HepG2 (cell line): ENCODE results near the gene MBTPS2. TPM values are rescaled to one million over a fixed set of nuclear protein-coding genes. Genes with fewer than 3 reads are reported as not detected.

Experiments
- ATAC-seq: fragments of 200-7000 bp; cut with Tn5 transposase; 3 replicates; pipeline ENCODE4 v1.9.1; 2020; ENCODE audit warnings: mild to moderate bottlenecking, moderate library complexity
- BruUV-seq: library from RNA; stranded (reverse); fragments of 400-500 nt; replicated peaks from 2 replicates; lab custom pipeline; 2021; lab: Mats Ljungman, UMichigan
- CTCF ChIA-PET: fragments of 300-600 bp; formaldehyde crosslinking; extraction: SDS; loops from one replicate; lab custom pipeline; 2021; ENCODE audit warnings: low total read pairs, inconsistent platforms, low intra/inter-chr PET ratio; lab: Yijun Ruan, JAX
- POLR2A ChIA-PET: fragments of 350-600 bp; sonication (Branson Sonifier 250); formaldehyde crosslinking; loops from one replicate; lab custom pipeline; 2020; ENCODE audit warnings: antibody characterized with exemption, inconsistent platforms; lab: Yijun Ruan, JAX
- DNase-seq: peaks from one replicate; pipeline ENCODE4 v3.0.0-alpha.2; 2015; ENCODE audit warnings: low spot score
- FAIRE-seq: peaks from 3 replicates; lab custom pipeline; 2011; peaks lifted over from hg19 to GRCh38; lab: Jason Lieb, UNC
- H2AFZ ChIP-seq: one replicate; pipeline ENCODE4 v1.6.1; 2011; ENCODE audit warnings: low read length, inconsistent platforms
- H3K27ac ChIP-seq: fragments of 300-600 bp; 3 replicates; pipeline ENCODE4 v1.8.0; 2011; ENCODE audit warnings: mixed run types, mild to moderate bottlenecking, mixed read lengths, low read length, inconsistent platforms; ENCODE audit not compliant: insufficient read depth; ENCODE audit errors: extremely low read length
- H3K27me3 ChIP-seq, 2 experiments: fragments of 200-600 bp in 1 of 2; 2 replicates in 1 of 2; 3 replicates in 1 of 2; pipeline versions ENCODE4 v1.6.0 to v1.8.0; 2011; ENCODE audit warnings: low read length in 2 of 2, mild to moderate bottlenecking in 2 of 2, moderate library complexity in 2 of 2, inconsistent platforms in 1 of 2; ENCODE audit not compliant: insufficient read depth in 2 of 2, control insufficient read depth in 1 of 2
- H3K36me3 ChIP-seq, 2 experiments: fragments of 200-600 bp in 1 of 2; replicated peaks in 1 of 2; 2 replicates in 1 of 2; 3 replicates in 1 of 2; pipeline versions ENCODE4 v1.5.1 to v1.8.0; 2011; ENCODE audit warnings: low read length in 2 of 2, inconsistent platforms in 1 of 2; ENCODE audit not compliant: insufficient read depth in 2 of 2, control insufficient read depth in 1 of 2
- H3K4me1 ChIP-seq: 2 replicates; pipeline ENCODE4 v1.5.1; 2012; ENCODE audit warnings: low read length, inconsistent platforms; ENCODE audit not compliant: insufficient read depth
- H3K4me2 ChIP-seq: 2 replicates; pipeline ENCODE4 v1.6.0; 2011; ENCODE audit warnings: low read depth, low read length, inconsistent platforms
- H3K4me3 ChIP-seq, 3 experiments: fragments of 200-600 bp in 1 of 3; sonication (generic), shearing (Covaris generic) in 1 of 3; replicated peaks in 1 of 3; 2 replicates each; pipeline ENCODE4 v1.5.1; 2011 to 2016; ENCODE audit warnings: low read length in 3 of 3, inconsistent platforms in 2 of 3, low read depth in 2 of 3, mild to moderate bottlenecking in 2 of 3, control low read depth in 1 of 3, mixed read lengths in 1 of 3; ENCODE audit not compliant: insufficient read depth in 1 of 3
- H3K79me2 ChIP-seq: one replicate; pipeline ENCODE4 v1.6.1; 2011; ENCODE audit warnings: low read length, inconsistent platforms; ENCODE audit not compliant: insufficient read depth
- H3K9ac ChIP-seq: 2 replicates; pipeline ENCODE4 v1.6.0; 2011; ENCODE audit warnings: mild to moderate bottlenecking, low read depth, low read length, inconsistent platforms; ENCODE audit not compliant: insufficient read depth
- H3K9me3 ChIP-seq: 2 replicates; pipeline ENCODE4 v1.5.1; 2012; ENCODE audit warnings: mild to moderate bottlenecking, low read length
- H4K20me1 ChIP-seq: 2 replicates; pipeline ENCODE4 v1.6.0; 2011; ENCODE audit warnings: inconsistent platforms, mild to moderate bottlenecking, low read length, moderate library complexity; ENCODE audit not compliant: insufficient read depth
- AFF4 ChIP-seq: sonication (generic); formaldehyde crosslinking; IDR thresholded peaks from 2 replicates; pipeline ENCODE4 v1.4.0; 2020; ENCODE audit warnings: missing genetic modification reagents
- ATF7 ChIP-seq, 2 experiments: fragments of 450-650 bp in 1 of 2; sonication (generic) in 1 of 2; formaldehyde crosslinking in 1 of 2; IDR thresholded peaks; 2 replicates each; pipeline versions ENCODE4 v1.4.0 to v1.6.1; 2016 to 2020; ENCODE audit warnings: antibody characterized with exemption in 1 of 2, mild to moderate bottlenecking in 1 of 2, missing genetic modification reagents in 1 of 2
- CCAR2 ChIP-seq: fragments of 200-400 bp; formaldehyde crosslinking; optimal IDR thresholded peaks from 2 replicates; pipeline ENCODE3; 2018; ENCODE audit warnings: low read depth, mild to moderate bottlenecking, low read length, moderate library complexity
- CREB1 ChIP-seq, 2 experiments: fragments of 450-650 bp in 1 of 2; IDR thresholded peaks; 2 replicates each; pipeline ENCODE4 v1.6.1; 2016 to 2017; ENCODE audit warnings: control low read depth in 1 of 2, mild to moderate bottlenecking in 1 of 2, missing compliant biosample characterization in 1 of 2, missing genetic modification characterization in 1 of 2
- ZBTB3 ChIP-seq: sonication (generic); formaldehyde crosslinking; IDR thresholded peaks from 2 replicates; pipeline ENCODE4 v1.4.0; 2020; ENCODE audit warnings: low read depth, mild to moderate bottlenecking, moderate library complexity, missing genetic modification reagents, borderline replicate concordance
- ZNF331 ChIP-seq: sonication (generic); formaldehyde crosslinking; IDR thresholded peaks from 2 replicates; pipeline ENCODE4 v1.4.0; 2020; ENCODE audit warnings: missing genetic modification reagents
- ZNF720 ChIP-seq: sonication (generic); formaldehyde crosslinking; IDR thresholded peaks from 2 replicates; pipeline ENCODE4 v1.4.0; 2020; ENCODE audit warnings: missing genetic modification reagents
- WGBS: methylation state at CpG from one replicate; pipeline ENCODE4 v1.1.6; 2017; ENCODE audit warnings: low lambda C conversion rate; 5-methylcytosine and 5-hydroxymethylcytosine counted together
- in situ Hi-C: cut with HindIII; loops from 2 replicates; pipeline ENCODE4 v1.10.0; 2017; ENCODE audit warnings: low pct_unique_long_range_greater_than_20kb; ENCODE audit not compliant: extremely low pct_ligation_motif_present
- intact Hi-C: fragments of 100-400 bp; cut with micrococcal nuclease; formaldehyde crosslinking; loops from one replicate; pipeline ENCODE4 v1.10.0; 2022; ENCODE audit not compliant: unreplicated experiment
- polyA plus RNA-seq, 8 experiments: library from polyadenylated mRNA; depleted of rRNA in 3 of 8; stranded (reverse) in 7 of 8; unstranded in 1 of 8; fragments of >200 nt; fragmentation: Illumina TruSeq in 4 of 8; extraction: Trizol in 4 of 8; gene quantifications; 2 replicates each; pipeline versions ENCODE4 v1.2.1 to v1.2.3, GENCODE V29; 2011 to 2016; ENCODE audit warnings: low read depth in 4 of 8, missing spikeins in 1 of 8, mixed read lengths in 1 of 8; ENCODE audit not compliant: insufficient read depth in 1 of 8
- total RNA-seq, 5 experiments: library from RNA; depleted of rRNA; stranded (reverse); fragments of >200 nt; fragmentation: Illumina TruSeq; extraction: Trizol; gene quantifications; 2 replicates each; pipeline ENCODE4 v1.2.3, GENCODE V29; 2016; ENCODE audit warnings: low read depth in 1 of 5
- TF ChIP-seq, protein P1 (sequence below): sonication (generic); formaldehyde crosslinking; IDR thresholded peaks from 2 replicates; pipeline ENCODE4 v1.5.1; 2020; ENCODE audit warnings: mild to moderate bottlenecking, moderate library complexity, missing genetic modification reagents

MBTPS2 gene
- total and polyA plus RNA-seq, 2 of the 13 experiments (the other 11 are each of a cell fraction or from before 2014, with no cell fraction given) = 5.7 to 14.4 TPM

DNA sequence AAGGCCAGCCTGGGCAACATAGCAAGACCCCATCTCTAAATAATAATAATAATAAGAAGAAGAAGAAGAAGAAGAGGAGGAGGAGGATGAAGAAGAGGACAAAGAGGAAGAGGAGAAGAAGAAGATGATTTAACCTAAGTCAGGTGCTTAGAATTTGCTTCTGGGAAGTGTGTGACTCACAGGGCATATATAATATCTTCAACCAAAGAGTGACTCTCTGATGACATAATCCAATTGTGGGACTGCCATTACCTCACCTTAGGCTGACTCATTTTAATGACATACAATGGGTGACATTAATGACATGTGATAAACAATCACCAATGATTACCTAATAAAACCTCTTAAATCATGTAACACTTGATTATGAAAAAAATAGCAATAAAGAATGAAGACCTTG lies 32.7 kb upstream of the MBTPS2 start:
- peaks cover 3% of the 10 kb centered on the region; the same call in 1 of the 2 replicates for H3K9me3 ChIP-seq
- H2AFZ ChIP-seq = no peak overlapping the region
- no peak for ATAC-seq
- no peak overlapping the region for H3K4me2 ChIP-seq
- in situ Hi-C loops = no loop called here
- FAIRE-seq = no peak
- TF ChIP-seq ATF7 (IDR thresholded peaks at IDR 0.05) (0 out of 2 replicates have a peak, but pooled peaks have one; percentile 28), ATF7 (CRISPR knock-in tag; IDR thresholded peaks at IDR 0.05) (no peak), CREB1 (IDR thresholded peaks at IDR 0.05) (0 out of 2 replicates have a peak, but pooled peaks have one; percentile 12), CREB1 (CRISPR knock-in tag; IDR thresholded peaks at IDR 0.05) (no peak), ZNF720 (CRISPR knock-in tag) (no peak), CCAR2 (no peak)
- CTCF ChIA-PET = no interaction called here
- BruUV-seq = no TSS peak
- H3K4me1 ChIP-seq = peaks cover 18% of the 10 kb centered on the region; the same call in 1 of the 2 replicates
- no peak overlapping the region for H3K27ac ChIP-seq
- H3K4me3 ChIP-seq = no peak overlapping the region
- no peak overlapping the region for H3K9ac ChIP-seq
- H4K20me1 ChIP-seq = no peaks in the 10 kb centered on the region
- POLR2A ChIA-PET = no interaction called here
- no peaks in the 10 kb centered on the region for H3K79me2 ChIP-seq
- intact Hi-C loops = no loop called here
- DNase-seq = no peak
- no peaks in the 10 kb centered on the region for H3K27me3 ChIP-seq
- no peaks in the 10 kb centered on the region for H3K36me3 ChIP-seq

DNA sequence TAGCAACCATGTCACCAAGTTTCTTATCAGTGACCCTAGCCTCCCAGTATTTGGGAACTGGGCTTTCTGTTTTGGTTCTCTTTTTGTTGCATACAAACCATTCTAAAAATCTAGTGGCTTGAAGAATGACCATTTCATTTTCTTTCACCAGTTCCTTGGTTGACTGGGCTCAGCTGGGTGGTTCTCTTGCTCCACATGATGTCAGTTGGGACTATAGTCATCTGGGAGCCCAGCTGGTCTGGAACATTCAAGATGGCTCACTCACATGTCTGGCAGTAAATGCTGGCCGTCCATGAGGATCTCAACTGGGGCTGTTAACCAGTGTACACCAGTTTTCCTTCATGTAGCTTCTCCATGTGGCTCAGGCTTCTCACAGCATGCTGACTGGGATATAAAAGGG lies 27.6 kb upstream of the MBTPS2 start:
- H3K36me3 ChIP-seq = no peaks in the 10 kb centered on the region
- FAIRE-seq = no peak
- H3K79me2 ChIP-seq = no peaks in the 10 kb centered on the region
- no peak overlapping the region for H3K9ac ChIP-seq
- no peaks in the 10 kb centered on the region for H3K27me3 ChIP-seq
- H3K9me3 ChIP-seq = peaks cover 6% of the 10 kb centered on the region; the same call in 1 of the 2 replicates
- in situ Hi-C loops (no loop called here), intact Hi-C loops (no loop called here)
- CTCF ChIA-PET = no interaction called here
- DNase-seq = no peak
- TF ChIP-seq, protein P1, sequence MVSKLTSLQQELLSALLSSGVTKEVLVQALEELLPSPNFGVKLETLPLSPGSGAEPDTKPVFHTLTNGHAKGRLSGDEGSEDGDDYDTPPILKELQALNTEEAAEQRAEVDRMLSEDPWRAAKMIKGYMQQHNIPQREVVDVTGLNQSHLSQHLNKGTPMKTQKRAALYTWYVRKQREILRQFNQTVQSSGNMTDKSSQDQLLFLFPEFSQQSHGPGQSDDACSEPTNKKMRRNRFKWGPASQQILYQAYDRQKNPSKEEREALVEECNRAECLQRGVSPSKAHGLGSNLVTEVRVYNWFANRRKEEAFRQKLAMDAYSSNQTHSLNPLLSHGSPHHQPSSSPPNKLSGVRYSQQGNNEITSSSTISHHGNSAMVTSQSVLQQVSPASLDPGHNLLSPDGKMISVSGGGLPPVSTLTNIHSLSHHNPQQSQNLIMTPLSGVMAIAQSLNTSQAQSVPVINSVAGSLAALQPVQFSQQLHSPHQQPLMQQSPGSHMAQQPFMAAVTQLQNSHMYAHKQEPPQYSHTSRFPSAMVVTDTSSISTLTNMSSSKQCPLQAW (CRISPR knock-in tag) = no peak
- TF ChIP-seq AFF4 (no peak), ZNF331 (CRISPR knock-in tag) (peak; percentile 98), ZBTB3 (CRISPR knock-in tag) (no peak)
- POLR2A ChIA-PET = no interaction called here
- BruUV-seq = no TSS peak
- no CpG with 5 or more reads among the region's 1 CpG for WGBS
- no peak overlapping the region for H2AFZ ChIP-seq
- no peaks in the 10 kb centered on the region for H4K20me1 ChIP-seq
- H3K27ac ChIP-seq = no peak overlapping the region
- H3K4me2 ChIP-seq = no peak overlapping the region
- peaks cover 18% of the 10 kb centered on the region for H3K4me1 ChIP-seq
- no peak overlapping the region for H3K4me3 ChIP-seq
- ATAC-seq = no peak
